B cell (primary cell): Measurements from ENCODE around the gene OR5B21. TPM values are rescaled to one million over a fixed set of nuclear protein-coding genes. Genes with fewer than 3 reads are reported as not detected.

ENCODE experiments used
- ATAC-seq: fragments of 200-7000 bp; cut with Tn5 transposase; one replicate; pipeline ENCODE4 v1.10.0; 2021; ENCODE audit warnings: low read depth, mild to moderate bottlenecking, moderate number of reproducible peaks, moderate library complexity
- CTCF ChIA-PET: fragments of 350-600 bp; sonication (Branson Sonifier 250); formaldehyde crosslinking; loops from one replicate; lab custom pipeline; 2021; ENCODE audit warnings: antibody characterized with exemption, inconsistent platforms; lab: Charles Lee
- POLR2A ChIA-PET: fragments of 350-600 bp; sonication (Branson Sonifier 250); formaldehyde crosslinking; loops from one replicate; lab custom pipeline; 2021; ENCODE audit warnings: antibody characterized with exemption; lab: Charles Lee
- DNase-seq: peaks from one replicate; pipeline ENCODE4 v3.0.0; 2013
- H2AFZ ChIP-seq: 2 replicates; pipeline ENCODE4 v1.6.1; 2012; ENCODE audit warnings: mild to moderate bottlenecking, low read depth, low read length; ENCODE audit not compliant: insufficient read depth, poor library complexity, severe bottlenecking
- H3K27ac ChIP-seq, 2 donors: 1 replicate in 1 of 2; 2 replicates in 1 of 2; pipeline ENCODE4 v1.5.1; 2012 to 2013; ENCODE audit warnings: low read length in 2 of 2, mild to moderate bottlenecking in 2 of 2, moderate library complexity in 1 of 2
- H3K27me3 ChIP-seq, 4 experiments: fragments of 200-600 bp in 1 of 4; sonication (generic) in 1 of 4; replicated peaks in 1 of 4; 1 replicate in 2 of 4; 2 replicates in 2 of 4; pipeline versions ENCODE4 v1.6.1 to v1.7.0; 2013 to 2016; ENCODE audit warnings: low read length in 3 of 4, mild to moderate bottlenecking in 2 of 4, mixed read lengths in 1 of 4, moderate library complexity in 1 of 4; ENCODE audit not compliant: insufficient read depth in 4 of 4, control insufficient read depth in 3 of 4; ENCODE audit errors: control extremely low read depth in 1 of 4
- H3K36me3 ChIP-seq, 2 experiments: replicated peaks in 1 of 2; 1 replicate in 1 of 2; 2 replicates in 1 of 2; pipeline versions ENCODE4 v1.6.1 to v1.7.1; 2013; ENCODE audit warnings: low read length in 1 of 2; ENCODE audit not compliant: insufficient read depth in 2 of 2, control insufficient read depth in 1 of 2; ENCODE audit errors: control extremely low read depth in 1 of 2, extremely low read depth in 1 of 2
- H3K4me1 ChIP-seq, 2 donors: fragments of 200-600 bp in 1 of 2; sonication (generic) in 1 of 2; 1 replicate in 1 of 2; 2 replicates in 1 of 2; pipeline versions ENCODE4 v1.5.1 to v1.6.1; 2013 to 2017; ENCODE audit warnings: low read length in 2 of 2; ENCODE audit not compliant: control insufficient read depth in 2 of 2, insufficient read depth in 2 of 2
- H3K4me2 ChIP-seq: replicated peaks from 2 replicates; pipeline ENCODE3; 2012; ENCODE audit warnings: mild to moderate bottlenecking, low read depth, low read length; ENCODE audit not compliant: poor library complexity, severe bottlenecking
- H3K4me3 ChIP-seq, 5 experiments: fragments of 200-600 bp in 1 of 5; sonication (generic) in 1 of 5; 1 replicate in 3 of 5; 2 replicates in 2 of 5; pipeline versions ENCODE4 v1.5.1 to v1.7.0; 2011 to 2016; ENCODE audit warnings: low read length in 4 of 5, mild to moderate bottlenecking in 4 of 5, low read depth in 2 of 5, control low read depth in 1 of 5, moderate library complexity in 1 of 5; ENCODE audit not compliant: insufficient read depth in 1 of 5; ENCODE audit errors: control extremely low read depth in 1 of 5, extremely low read depth in 1 of 5
- H3K79me2 ChIP-seq: fragments of 200-600 bp; sonication (generic); one replicate; pipeline ENCODE4 v1.6.0; 2016; ENCODE audit warnings: low read length; ENCODE audit not compliant: control insufficient read depth, insufficient read depth
- H3K9ac ChIP-seq: fragments of 200-600 bp; sonication (generic); 2 replicates; pipeline ENCODE4 v1.6.1; 2017; ENCODE audit warnings: mild to moderate bottlenecking, low read length, moderate library complexity
- H3K9me3 ChIP-seq, 3 donors: one replicate each; pipeline versions ENCODE4 v1.6.1 to v1.7.1; 2013; ENCODE audit warnings: low read length in 2 of 3; ENCODE audit not compliant: control insufficient read depth in 2 of 3, insufficient read depth in 1 of 3; ENCODE audit errors: control extremely low read depth in 1 of 3
- H4K20me1 ChIP-seq: 2 replicates; pipeline ENCODE4 v1.6.0; 2012; ENCODE audit warnings: mild to moderate bottlenecking, low read length; ENCODE audit not compliant: insufficient read depth, control insufficient read depth, poor library complexity, severe bottlenecking
- H3K27ac Mint-ChIP-seq: one replicate; pipeline ENCODE4 v1.8.0; 2021; ENCODE audit warnings: mixed read lengths
- H3K27me3 Mint-ChIP-seq: one replicate; pipeline ENCODE4 v1.8.0; 2021; ENCODE audit warnings: mixed read lengths
- H3K4me1 Mint-ChIP-seq: one replicate; pipeline ENCODE4 v1.8.0; 2021; ENCODE audit warnings: mixed read lengths
- H3K4me3 Mint-ChIP-seq: one replicate; pipeline ENCODE4 v1.8.0; 2021; ENCODE audit warnings: mixed read lengths
- H3K9me3 Mint-ChIP-seq: one replicate; pipeline ENCODE4 v1.8.0; 2022; ENCODE audit warnings: mixed read lengths; ENCODE audit not compliant: insufficient read depth
- CTCF ChIP-seq: fragments of 200-600 bp; IDR thresholded peaks from one replicate; pipeline ENCODE4 v1.8.0; 2022; ENCODE audit warnings: antibody characterized with exemption, mild to moderate bottlenecking
- EZH2 ChIP-seq: IDR thresholded peaks from 2 replicates; pipeline ENCODE4 v1.6.1; 2012; ENCODE audit warnings: borderline replicate concordance, low read depth, mild to moderate bottlenecking, moderate library complexity, low read length; ENCODE audit not compliant: insufficient read depth, poor library complexity, severe bottlenecking
- WGBS: methylation state at CpG from one replicate; pipeline ENCODE4 v1.1.5; 2013; ENCODE audit warnings: missing lambda C conversion rate; ENCODE audit not compliant: insufficient coverage; 5-methylcytosine and 5-hydroxymethylcytosine counted together
- intact Hi-C: fragments of 100-400 bp; cut with micrococcal nuclease; formaldehyde crosslinking; loops from one replicate; pipeline ENCODE4 v1.10.0; 2022
- polyA plus RNA-seq: library from polyadenylated mRNA; depleted of rRNA; stranded (reverse); fragments of >200 nt; gene quantifications from 2 replicates; pipeline ENCODE4 v1.2.3, GENCODE V29; 2012
- total RNA-seq, 2 donors: library from RNA; stranded (reverse); fragments of 120-200 nt in 1 of 2; gene quantifications; 1 replicate in 1 of 2; 2 replicates in 1 of 2; pipeline versions ENCODE4 v1.2.3 to v1.2.4, GENCODE V29; 2013 to 2022

Gene OR5B21
- total and polyA plus RNA-seq, 2 donors (not counting 1 experiment from before 2014, with no cell fraction given), result 0.10 to 0.74 TPM

DNA sequence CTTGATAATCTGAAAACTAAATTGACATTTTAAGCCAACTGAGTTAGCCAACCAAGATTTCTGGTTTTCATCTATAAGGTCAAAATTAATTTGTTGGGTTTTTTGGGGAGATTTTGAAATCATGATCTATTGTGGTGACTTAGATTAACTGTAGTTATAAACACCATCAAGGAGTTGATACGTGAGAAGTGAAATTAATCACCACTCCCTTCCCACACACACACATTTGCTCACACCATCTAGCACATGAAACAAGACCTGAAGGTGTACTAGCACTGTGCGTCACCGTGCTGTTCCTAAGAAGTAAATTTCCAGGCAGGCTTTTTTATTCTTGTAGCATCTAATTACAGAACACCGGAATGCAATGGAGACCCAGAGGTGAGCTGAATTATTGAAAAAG, 2.1 kb downstream of the OR5B21 start:
- ChIA-PET CTCF (interaction anchor here (0.7 to 0.8 kb wide), 2 partner anchors 19 to 54 kb away, joined by 3 read pairs; no protein-coding TSS in a partner anchor), POLR2A (no interaction called here)
- no peak overlapping the region for H3K27ac ChIP-seq
- H3K27me3 ChIP-seq, result no peaks in the 10 kb centered on the region
- H3K9me3 ChIP-seq, result no peaks in the 10 kb centered on the region
- ATAC-seq (no peak), DNase-seq (no peak)
- no peak overlapping the region for H3K4me3 Mint-ChIP-seq
- no peak overlapping the region for H3K4me3 ChIP-seq
- no CpG with 5 or more reads among the region's 4 CpGs for WGBS
- peaks cover 27% of the 10 kb centered on the region for H3K4me1 Mint-ChIP-seq
- no peaks in the 10 kb centered on the region for H3K79me2 ChIP-seq
- no peak overlapping the region for H3K4me2 ChIP-seq
- no peak overlapping the region for H3K27ac Mint-ChIP-seq
- H3K4me1 ChIP-seq, result peaks cover 8 to 16% of the 10 kb centered on the region in 2 donors
- no peak overlapping the region for H3K9ac ChIP-seq
- TF ChIP-seq EZH2 (no peak), CTCF (no peak)
- H2AFZ ChIP-seq, result no peak overlapping the region
- intact Hi-C loops, result no loop called here
- no peaks in the 10 kb centered on the region for H3K36me3 ChIP-seq
- no peaks in the 10 kb centered on the region for H3K27me3 Mint-ChIP-seq
- no peaks in the 10 kb centered on the region for H3K9me3 Mint-ChIP-seq
- H4K20me1 ChIP-seq, result no peaks in the 10 kb centered on the region

DNA sequence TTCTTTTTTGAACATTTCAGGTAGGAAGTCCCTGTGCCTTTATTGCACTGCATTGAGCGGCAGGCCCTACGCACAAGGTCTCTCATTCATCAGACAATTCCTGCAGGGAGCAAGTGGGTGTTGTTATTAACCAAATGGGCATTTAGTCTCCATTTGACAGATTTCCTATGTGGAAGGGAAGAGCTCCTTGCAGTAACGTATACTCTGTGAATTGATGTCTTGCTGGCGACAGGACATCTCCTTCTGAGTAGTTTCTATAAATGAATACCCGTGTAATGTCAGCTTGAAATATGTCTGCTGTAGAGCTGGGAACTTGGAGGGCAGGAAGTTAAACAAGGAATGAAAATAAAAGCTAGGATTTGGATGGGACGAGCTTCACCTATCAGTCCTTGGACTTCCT, 3.7 kb downstream of the OR5B21 start:
- Histone ChIP-seq H3K27ac (no peak overlapping the region), H3K4me2 (no peak overlapping the region), H3K4me3 (no peak overlapping the region), H3K4me1 (peaks cover 8 to 16% of the 10 kb centered on the region in 2 donors), H3K9me3 (no peaks in the 10 kb centered on the region), H3K27me3 (no peaks in the 10 kb centered on the region), H4K20me1 (no peaks in the 10 kb centered on the region), H3K36me3 (no peaks in the 10 kb centered on the region), H3K79me2 (no peaks in the 10 kb centered on the region), H2AFZ (no peak overlapping the region), H3K9ac (no peak overlapping the region)
- POLR2A ChIA-PET, result no interaction called here
- no peak for DNase-seq
- H3K4me3 Mint-ChIP-seq, result no peak overlapping the region
- WGBS, result 100% methylated on average over 4 of the region's 6 CpGs
- intact Hi-C loops, result no loop called here
- H3K9me3 Mint-ChIP-seq, result no peaks in the 10 kb centered on the region
- peaks cover 27% of the 10 kb centered on the region for H3K4me1 Mint-ChIP-seq
- no peak overlapping the region for H3K27ac Mint-ChIP-seq
- CTCF ChIA-PET, result no interaction called here
- TF ChIP-seq EZH2 (no peak), CTCF (no peak)
- no peaks in the 10 kb centered on the region for H3K27me3 Mint-ChIP-seq
- no peak for ATAC-seq
